Measurements from ENCODE around the gene SCO2.
"Not testable (repeated sequence)": the region's sequence is repeated elsewhere in the genome, so short reads cannot be mapped to it uniquely, and the experiment has no call there.

The SCO2 gene

DNA sequence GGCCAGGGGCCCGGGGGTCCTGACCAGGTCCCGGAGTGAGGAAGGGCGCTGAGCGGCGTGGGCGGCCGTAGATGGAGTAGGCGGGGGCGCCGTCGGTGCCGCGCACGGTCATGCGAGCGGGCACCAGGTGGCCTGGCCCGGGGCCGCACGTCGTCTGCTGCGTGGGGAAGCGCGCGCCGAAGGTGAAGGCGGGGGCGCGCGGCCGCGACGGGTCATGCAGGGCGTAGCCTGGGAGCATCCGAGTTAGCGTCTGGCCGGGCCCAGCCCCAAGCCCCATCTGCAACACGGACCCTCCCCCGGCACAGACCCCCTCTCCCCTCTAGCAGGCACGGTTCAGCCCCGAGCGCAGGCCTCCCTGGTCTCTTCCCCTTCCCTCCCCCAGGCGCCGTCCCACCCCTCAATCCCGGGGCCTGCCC, 6.2 kb upstream of the SCO2 start:
- peak; percentile 90 for DNase-seq

- DNase-seq, result peak; percentile 93
Observed at GRCh38 chr22:50530877-50531545, 5.6 kb upstream of the SCO2 start.

DNA sequence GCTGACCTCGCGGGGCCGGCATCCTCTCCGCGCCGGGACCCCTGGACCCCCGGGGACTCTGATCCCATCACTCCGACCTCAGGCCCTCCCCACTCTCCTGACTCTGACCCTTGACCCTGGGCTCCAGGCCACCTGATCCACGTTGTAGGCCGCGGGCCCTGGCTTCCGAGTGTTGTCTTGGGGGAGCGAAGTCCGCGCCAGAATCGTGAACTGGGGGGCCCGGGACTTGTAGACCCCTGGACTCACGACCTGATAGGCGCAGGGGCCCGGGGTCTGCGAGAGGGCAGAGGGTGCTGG, 5.1 kb upstream of the SCO2 start:
- DNase-seq, result no peak

DNA sequence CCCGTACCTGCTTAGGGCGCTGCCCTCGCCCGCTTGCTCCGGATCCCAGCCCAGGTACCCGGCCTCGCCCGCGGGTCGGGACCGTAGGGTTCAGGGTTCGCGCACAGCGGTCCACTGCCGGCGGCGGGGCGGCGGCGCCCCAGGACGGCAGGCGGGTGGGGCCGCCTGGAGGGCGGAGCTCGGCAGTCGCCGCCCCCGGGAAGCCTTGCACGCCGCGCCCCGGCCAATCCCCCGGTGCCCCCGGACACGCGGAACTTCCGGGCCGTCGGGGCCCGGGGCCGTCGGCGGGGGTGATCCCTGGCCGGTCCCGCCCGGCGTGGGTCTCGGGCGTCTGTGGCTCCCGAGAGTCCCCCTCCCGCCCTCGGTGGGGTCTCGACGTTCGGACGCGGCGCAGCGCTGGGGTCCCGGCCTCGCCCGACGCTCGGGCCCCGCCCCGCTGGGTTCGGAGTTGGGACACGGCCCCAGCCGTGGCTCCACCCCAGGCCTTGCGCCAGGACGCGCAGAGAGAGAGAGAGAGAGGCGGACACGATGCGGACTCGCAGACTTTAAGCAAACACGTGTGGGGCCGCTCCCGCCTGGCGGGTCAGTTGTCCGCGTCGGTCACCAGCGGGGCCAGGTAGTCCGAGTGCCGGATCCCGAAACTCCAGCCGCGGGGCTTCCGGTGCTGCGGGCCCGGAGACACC, 4.6 kb upstream of the SCO2 start, which contains the start of gene TYMP:
Gene TYMP, minus strand, starts transcription at position 116 of the 683 bp plus-strand sequence. CDS start 303 bp downstream, outside the sequence.
- peak; percentile 91 for DNase-seq

- no peak for DNase-seq
Observed at GRCh38 chr22:50529416-50529896, 4.1 kb upstream of the SCO2 start.

GRCh38 chr22:50528682-50529415, 3.5 kb upstream of the SCO2 start:
- DNase-seq, result peak; percentile 66

DNA sequence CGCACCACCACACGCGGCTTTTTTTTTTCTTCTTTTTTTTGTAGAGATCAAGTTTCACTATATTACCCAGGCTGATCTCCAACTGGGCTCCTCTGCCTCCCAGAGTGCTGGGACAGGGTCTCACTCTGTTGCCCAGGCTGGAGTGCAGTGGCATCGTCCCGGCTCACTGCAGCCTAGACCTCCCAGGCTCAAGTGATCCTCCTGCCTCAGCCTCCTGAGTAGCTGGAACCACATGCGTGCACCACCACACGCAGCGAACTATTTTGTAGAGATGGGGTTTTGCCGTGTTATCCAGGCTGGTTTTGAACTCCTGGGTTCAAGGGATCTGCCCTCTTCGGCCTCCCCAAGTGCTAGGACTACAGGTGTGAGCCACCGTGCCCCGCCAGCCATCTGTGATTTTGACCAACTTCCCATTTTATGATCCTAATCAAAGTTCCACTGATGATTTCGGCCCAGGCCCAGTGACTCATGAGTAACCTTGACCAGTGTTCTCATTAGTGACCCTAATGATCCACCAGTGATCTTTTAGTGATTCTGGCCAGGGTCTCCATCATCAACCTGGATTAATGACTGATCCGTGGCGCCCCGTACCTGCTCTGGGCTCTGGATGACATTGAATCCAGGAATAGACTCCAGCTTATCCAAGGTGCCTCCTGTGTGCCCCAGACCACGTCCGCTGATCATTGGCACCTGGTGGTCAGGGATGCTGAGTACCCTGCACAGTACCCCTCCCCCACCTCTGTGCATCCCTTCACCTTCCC, 2.7 kb upstream of the SCO2 start:
- no peak for DNase-seq

DNA sequence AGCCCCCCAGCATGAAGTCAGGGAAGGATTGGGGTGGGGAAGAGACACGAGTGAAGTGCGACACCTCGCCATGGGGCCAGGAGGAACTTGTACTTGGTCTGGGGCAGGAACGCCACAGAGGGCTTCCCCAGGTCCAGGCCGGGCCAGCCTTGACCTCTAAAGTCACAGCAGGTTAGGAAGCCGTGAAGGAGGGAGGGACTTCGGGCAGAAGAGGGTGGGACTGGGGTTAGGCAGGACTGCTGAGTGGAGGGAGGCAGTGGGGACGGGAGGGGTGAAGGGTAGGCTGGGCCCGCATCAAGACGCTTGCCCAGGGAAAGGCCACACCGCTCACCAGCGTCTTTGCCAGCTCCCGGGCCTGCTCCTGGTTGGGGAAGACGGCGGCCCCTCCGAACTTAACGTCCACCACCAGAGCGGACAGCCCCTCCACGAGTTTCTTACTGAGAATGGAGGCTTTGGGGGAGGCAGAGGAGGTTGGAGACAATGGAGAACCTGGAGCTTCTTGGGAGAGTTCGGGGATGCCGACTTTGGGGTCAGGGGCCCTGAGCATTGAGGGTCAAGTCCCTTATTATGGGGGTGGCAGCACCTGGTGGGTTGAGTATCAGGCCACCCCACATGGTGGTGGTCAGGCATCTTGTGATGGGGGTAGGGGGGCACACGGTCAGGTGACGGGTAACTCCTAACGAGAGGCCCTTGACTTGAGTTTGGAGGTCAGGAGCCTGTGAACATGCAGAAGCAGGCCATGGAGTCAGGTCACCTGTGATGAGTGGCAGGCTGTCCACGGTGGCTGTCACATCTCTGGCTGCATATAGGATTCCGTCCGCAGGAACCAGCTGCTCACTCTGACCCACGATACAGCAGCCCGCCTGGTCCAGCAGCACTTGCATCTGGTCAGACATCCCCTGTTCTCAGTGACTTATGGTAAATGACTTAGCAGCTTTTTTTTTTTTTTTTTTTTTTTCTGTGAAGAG, 1.7 kb upstream of the SCO2 start:
- peak; percentile 78 for DNase-seq

- peak; percentile 93 for DNase-seq
Observed at GRCh38 chr22:50526108-50526833, 873 bp upstream of the SCO2 start.

DNA sequence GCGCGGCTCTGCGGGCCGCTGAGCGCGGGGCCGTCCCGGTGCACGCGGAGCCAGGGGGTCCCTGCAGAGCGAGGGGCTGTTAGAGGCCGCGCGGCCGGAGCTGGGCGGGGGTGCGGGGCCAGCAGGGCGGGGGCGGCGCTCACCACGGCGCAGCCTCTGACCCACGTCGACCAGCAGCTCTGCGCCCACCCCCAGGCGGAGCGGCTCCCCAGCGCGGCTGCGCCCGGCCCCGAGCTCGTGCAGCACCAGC, 385 bp upstream of the SCO2 start:
- DNase-seq, result no peak

- DNase-seq, result no peak
Observed at GRCh38 chr22:50524676-50525103, 708 bp downstream of the SCO2 start.

- no peak for DNase-seq
Observed at GRCh38 chr22:50523806-50524675, 1.4 kb downstream of the SCO2 start.

GRCh38 chr22:50523458-50523805, 2.0 kb downstream of the SCO2 start:
- DNase-seq, result no peak

DNA sequence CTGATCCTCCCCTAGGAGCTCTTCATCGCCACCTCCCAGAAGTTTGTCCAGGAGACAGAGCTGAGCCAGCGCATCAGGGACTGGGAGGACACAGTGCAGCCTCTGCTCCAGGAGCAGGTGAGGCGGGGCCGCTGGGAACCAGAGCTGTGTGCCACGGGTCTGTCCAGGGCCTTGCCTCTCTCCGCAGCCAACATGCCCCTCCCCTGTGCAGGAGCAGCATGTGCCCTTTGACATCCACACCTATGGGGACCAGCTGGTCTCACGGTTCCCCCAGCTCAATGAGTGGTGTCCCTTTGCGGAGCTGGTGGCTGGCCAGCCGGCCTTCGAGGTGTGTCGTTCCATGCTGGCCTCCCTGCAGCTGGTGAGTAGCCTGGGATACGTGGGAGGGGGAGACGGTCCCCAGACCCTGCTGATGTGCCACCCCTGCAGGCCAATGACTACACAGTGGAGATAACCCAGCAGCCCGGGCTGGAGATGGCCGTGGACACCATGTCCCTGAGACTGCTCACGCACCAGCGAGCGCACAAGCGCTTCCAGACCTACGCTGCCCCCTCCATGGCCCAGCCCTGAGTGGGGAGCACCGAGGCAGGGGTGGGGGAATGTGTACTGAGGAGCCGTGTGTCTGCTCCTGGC, 2.5 kb downstream of the SCO2 start:
- DNase-seq, result no peak

DNA sequence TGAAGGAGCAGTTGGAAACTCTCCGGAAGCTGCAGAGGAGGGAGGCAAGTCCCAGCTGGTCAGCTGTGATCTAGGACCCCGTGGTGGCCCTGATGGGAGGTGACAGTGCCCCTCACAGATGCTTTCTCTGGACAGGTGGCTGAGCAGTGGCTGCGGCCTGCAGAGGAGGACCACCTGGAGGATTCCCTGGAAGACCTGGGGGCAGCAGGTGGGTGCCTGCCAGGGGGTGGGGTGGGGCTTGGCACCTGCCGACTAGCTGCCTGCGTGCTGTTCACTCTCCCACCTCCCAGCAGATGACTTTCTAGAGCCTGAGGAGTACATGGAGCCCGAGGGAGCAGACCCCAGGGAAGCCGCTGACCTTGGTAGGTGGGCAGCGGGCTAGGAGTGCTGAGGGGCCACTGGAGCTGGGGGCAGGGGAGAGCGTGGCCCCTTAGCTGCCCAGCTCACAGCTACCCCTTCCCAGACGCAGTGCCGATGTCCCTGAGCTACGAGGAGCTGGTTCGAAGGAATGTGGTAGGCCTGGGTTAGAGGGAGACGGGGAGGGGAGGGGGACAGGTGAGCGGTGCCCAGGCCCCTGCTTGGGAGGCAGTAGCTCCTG, 3.1 kb downstream of the SCO2 start:
- DNase-seq, result no peak

DNA sequence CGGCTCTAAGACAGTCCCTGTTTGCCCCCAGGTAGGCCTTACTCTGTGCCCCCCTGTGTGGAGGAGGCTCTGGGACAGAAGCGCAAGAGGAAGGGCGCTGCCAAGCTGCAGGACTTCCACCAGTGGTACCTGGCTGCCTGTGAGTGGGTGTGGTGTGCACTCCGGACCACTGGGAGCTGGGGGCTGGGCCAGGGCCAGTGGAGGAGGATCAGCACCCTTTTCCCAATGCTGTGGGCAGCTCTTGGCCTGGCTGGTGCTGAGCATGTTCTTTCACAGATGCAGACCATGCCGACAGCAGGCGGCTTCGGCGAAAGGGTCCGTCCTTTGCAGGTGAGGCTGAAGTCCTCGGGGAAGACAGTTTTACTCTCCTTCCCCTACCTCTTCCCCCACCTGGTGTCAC, 3.7 kb downstream of the SCO2 start:
- DNase-seq, result no peak

DNA sequence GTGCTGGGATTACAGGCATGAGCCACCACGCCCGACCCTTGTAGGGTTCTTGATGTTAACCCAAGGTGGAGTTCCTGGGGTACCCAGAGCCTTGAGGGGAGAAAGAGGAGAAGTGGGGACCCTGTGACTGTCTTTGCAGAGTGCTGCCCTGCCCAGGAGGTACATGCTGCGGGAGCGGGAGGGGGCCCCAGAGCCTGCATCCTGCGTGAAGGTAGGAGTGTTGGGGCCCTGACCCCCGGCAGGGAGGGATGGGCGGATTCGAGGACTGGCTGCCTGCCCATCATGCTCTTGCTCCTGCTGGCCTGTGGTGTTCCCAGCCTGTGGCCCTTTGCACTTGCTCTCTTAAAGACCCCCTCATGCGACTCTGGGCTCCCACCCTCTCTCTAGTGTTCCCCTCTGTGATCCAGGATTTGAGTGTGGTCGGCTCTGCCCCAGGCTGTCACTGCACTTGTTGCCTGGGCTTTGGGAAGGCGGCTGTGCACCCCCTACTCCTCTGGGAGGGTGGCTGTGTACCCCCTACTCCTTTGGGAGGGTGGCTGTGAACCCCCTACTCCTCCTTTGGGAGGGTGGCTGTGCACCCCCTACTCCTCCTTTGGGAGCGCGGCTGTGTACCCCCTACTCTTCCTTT, 4.5 kb downstream of the SCO2 start:
- no peak for DNase-seq

- not testable (repeated sequence) for DNase-seq
Observed at GRCh38 chr22:50520184-50520583, 5.2 kb downstream of the SCO2 start.

GRCh38 chr22:50519151-50519550, 6.2 kb downstream of the SCO2 start:
- DNase-seq, result no peak
